Measurements from ENCODE around the gene FGF12. TPM values are rescaled to one million over a fixed set of nuclear protein-coding genes. Genes with fewer than 3 reads are reported as not detected.
"Not testable (repeated sequence)": the region's sequence is repeated elsewhere in the genome, so short reads cannot be mapped to it uniquely, and the experiment has no call there.

Gene FGF12
- total RNA-seq, 2 experiments from 2014 or later: not detected

GRCh38 chr3:192578729-192579128, 148.6 kb downstream of the FGF12 start:
- H3K4me1 Mint-ChIP-seq (ENCODE audit: low read depth): no peaks in the 10 kb centered on the region

GRCh38 chr3:192577811-192578210, 149.5 kb downstream of the FGF12 start:
- Histone ChIP-seq H3K4me1 (ENCODE audit: insufficient read depth, low read length) (no peaks in the 10 kb centered on the region), H3K36me3 (ENCODE audit: insufficient read depth, low read length) (no peaks in the 10 kb centered on the region), H3K4me3 (ENCODE audit: low read length) (no peak overlapping the region), H3K27me3 (ENCODE audit: control insufficient read depth in 1 of 2, insufficient read depth in 2 of 2, low read length in 2 of 2) (no peaks in the 10 kb centered on the region), H3K9me3 (ENCODE audit: control insufficient read depth in 1 of 2, insufficient read depth in 1 of 2, low read length in 2 of 2) (no peaks in the 10 kb centered on the region), H3K27ac (ENCODE audit: low read depth in 1 of 2, low read length in 2 of 2) (no peak overlapping the region)
- no peak for TF ChIP-seq CTCF (IDR thresholded peaks at IDR 0.05)
- intact Hi-C loops (cut with DNase I, micrococcal nuclease): no loop called here
- Mint-ChIP-seq H3K4me1 (ENCODE audit: low read depth) (no peaks in the 10 kb centered on the region), H3K27ac (no peak overlapping the region), H3K27me3 (peaks cover 4% of the 10 kb centered on the region), H3K36me3 (ENCODE audit: low read depth) (no peaks in the 10 kb centered on the region), H3K9me3 (no peaks in the 10 kb centered on the region), H3K4me3 (no peak overlapping the region)
- ChIA-PET CTCF (no interaction called here), POLR2A (no interaction called here)
- ATAC-seq (ENCODE audit: poor library complexity) (no peak), DNase-seq (no peak)

More at GRCh38 chr3:192578729-192579128, 148.6 kb downstream of the FGF12 start:
- Mint-ChIP-seq H3K9me3 (no peaks in the 10 kb centered on the region), H3K27ac (no peak overlapping the region), H3K36me3 (ENCODE audit: low read depth) (no peaks in the 10 kb centered on the region), H3K27me3 (no peaks in the 10 kb centered on the region), H3K4me3 (no peak overlapping the region)
- Histone ChIP-seq H3K27me3 (ENCODE audit: control insufficient read depth in 1 of 2, insufficient read depth in 2 of 2, low read length in 2 of 2) (no peaks in the 10 kb centered on the region), H3K27ac (ENCODE audit: low read depth in 1 of 2, low read length in 2 of 2) (no peak overlapping the region), H3K9me3 (ENCODE audit: control insufficient read depth in 1 of 2, insufficient read depth in 1 of 2, low read length in 2 of 2) (no peaks in the 10 kb centered on the region), H3K4me3 (ENCODE audit: low read length) (no peak overlapping the region), H3K4me1 (ENCODE audit: insufficient read depth, low read length) (no peaks in the 10 kb centered on the region), H3K36me3 (ENCODE audit: insufficient read depth, low read length) (no peaks in the 10 kb centered on the region)
- intact Hi-C loops (cut with DNase I, micrococcal nuclease): no loop called here
- no peak for DNase-seq
- ChIA-PET POLR2A (no interaction called here), CTCF (no interaction called here)
- TF ChIP-seq CTCF (IDR thresholded peaks at IDR 0.05): no peak
- no peak for ATAC-seq (ENCODE audit: poor library complexity)

- Mint-ChIP-seq H3K27me3 (peaks cover 5% of the 10 kb centered on the region), H3K36me3 (ENCODE audit: low read depth) (no peaks in the 10 kb centered on the region), H3K27ac (no peak overlapping the region), H3K4me3 (no peak overlapping the region), H3K4me1 (ENCODE audit: low read depth) (no peaks in the 10 kb centered on the region), H3K9me3 (no peaks in the 10 kb centered on the region)
- no peak overlapping the region for H3K27ac ChIP-seq (ENCODE audit: low read depth in 1 of 2, low read length in 2 of 2)
- TF ChIP-seq CTCF (IDR thresholded peaks at IDR 0.05): no peak
- no peaks in the 10 kb centered on the region for H3K27me3 ChIP-seq (ENCODE audit: control insufficient read depth in 1 of 2, insufficient read depth in 2 of 2, low read length in 2 of 2)
- no peak for DNase-seq
- CTCF ChIA-PET: no interaction called here
- H3K36me3 ChIP-seq (ENCODE audit: insufficient read depth, low read length): no peaks in the 10 kb centered on the region
- H3K4me1 ChIP-seq (ENCODE audit: insufficient read depth, low read length): no peaks in the 10 kb centered on the region
- ATAC-seq (ENCODE audit: poor library complexity): no peak
- no peak overlapping the region for H3K4me3 ChIP-seq (ENCODE audit: low read length)
- intact Hi-C loops (cut with DNase I, micrococcal nuclease): no loop called here
- POLR2A ChIA-PET: no interaction called here
- no peaks in the 10 kb centered on the region for H3K9me3 ChIP-seq (ENCODE audit: control insufficient read depth in 1 of 2, insufficient read depth in 1 of 2, low read length in 2 of 2)
Measured at GRCh38 chr3:192577271-192577670, 150.1 kb downstream of the FGF12 start.

- H3K9me3 Mint-ChIP-seq; H3K4me3 ChIP-seq (ENCODE audit: low read length); H3K4me3 Mint-ChIP-seq; H3K27me3 Mint-ChIP-seq; H3K36me3 ChIP-seq (ENCODE audit: insufficient read depth, low read length); H3K36me3 Mint-ChIP-seq (ENCODE audit: low read depth); DNase-seq; H3K27me3 ChIP-seq (ENCODE audit: control insufficient read depth in 1 of 2, insufficient read depth in 2 of 2, low read length in 2 of 2); POLR2A ChIA-PET; H3K27ac ChIP-seq (ENCODE audit: low read depth in 1 of 2, low read length in 2 of 2); H3K4me1 ChIP-seq (ENCODE audit: insufficient read depth, low read length); CTCF ChIA-PET; intact Hi-C loops (cut with DNase I, micrococcal nuclease); H3K27ac Mint-ChIP-seq; H3K9me3 ChIP-seq (ENCODE audit: control insufficient read depth in 1 of 2, insufficient read depth in 1 of 2, low read length in 2 of 2); H3K4me1 Mint-ChIP-seq (ENCODE audit: low read depth); ATAC-seq (ENCODE audit: poor library complexity): not testable (repeated sequence)
Measured at GRCh38 chr3:192576704-192577103, 150.6 kb downstream of the FGF12 start.
